HuH-7.5 (cell line): ENCODE results near the gene TGM2.

Experiments
- DNase-seq: peaks from one replicate; pipeline ENCODE4 v3.0.0; 2011; ENCODE audit warnings: low spot score

TGM2 gene

DNA sequence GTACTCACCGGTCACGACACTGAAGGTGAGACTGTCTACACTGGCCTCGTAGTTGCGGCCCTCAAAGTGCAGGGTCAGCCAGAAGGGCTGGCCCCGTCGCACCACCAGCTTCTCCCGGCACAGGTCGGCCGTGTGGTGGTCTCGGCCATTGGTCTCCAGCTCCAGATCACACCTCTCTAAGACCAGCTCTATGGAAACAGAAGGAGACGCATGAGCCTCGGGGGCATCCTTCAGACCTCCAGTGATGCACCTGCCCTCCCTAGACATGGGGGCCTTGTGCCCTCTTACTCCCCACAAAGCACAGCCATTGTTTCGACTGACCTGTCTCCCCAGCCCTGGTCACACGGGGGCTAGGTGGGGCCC, 3.7 kb downstream of the TGM2 start:
- DNase-seq, result no peak

DNA sequence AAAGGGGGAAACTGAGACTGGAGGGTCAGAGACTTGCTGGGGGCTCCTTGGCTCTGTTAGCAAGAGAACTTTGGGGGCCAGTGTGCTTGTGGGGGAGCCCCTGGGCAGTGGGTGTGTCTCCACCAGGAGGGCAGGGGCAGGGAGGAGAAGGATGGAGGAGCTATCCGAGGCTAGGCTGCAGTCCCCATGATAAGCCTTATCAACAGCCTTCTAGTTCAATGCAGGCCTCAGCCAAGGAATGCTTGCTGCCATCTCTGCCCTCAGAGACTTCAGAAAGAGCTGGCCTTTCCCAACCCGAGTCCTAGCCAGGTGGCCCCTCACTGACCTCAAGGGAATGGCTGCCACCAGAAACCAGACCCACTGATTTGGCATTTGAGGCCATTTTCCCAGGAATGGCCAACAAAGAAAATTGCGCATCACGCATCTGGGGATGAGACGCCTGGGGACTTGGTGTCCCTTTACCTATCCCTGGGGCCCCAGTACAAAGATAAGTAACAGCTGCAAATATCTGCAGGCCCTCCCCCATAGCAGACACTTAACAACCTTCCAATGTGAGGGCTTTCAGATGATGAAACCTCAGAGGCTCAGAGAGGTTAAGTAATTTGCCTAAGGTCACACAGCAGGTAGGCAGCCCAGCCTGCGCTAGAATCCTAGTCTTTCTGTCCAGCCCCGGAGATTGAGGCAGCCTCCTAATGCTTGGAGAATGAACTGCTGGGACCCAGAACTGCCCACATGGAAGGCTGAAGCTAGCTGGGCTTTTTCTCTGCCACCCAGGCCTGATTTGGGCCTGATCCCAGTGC, 4.9 kb downstream of the TGM2 start:
- DNase-seq, result no peak

DNA sequence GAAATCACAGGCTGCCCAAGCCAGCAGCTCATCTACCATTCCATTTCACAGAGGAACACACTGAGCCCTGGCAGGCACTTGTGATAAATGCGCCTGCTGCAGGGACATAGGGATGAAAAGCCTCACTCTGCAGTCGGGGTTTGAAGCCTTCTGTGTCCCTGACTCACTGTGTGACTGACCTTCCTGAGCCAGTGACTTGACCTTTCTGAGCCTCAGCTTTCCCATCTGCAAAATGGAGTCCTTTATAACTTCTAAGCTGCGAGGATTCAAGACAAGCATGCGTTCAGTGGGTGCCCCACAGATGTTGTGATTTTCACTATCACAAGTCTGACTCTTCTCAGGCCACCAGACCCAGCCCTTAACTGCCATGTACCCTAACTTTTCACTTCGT, 5.5 kb downstream of the TGM2 start:
- DNase-seq, result no peak

DNA sequence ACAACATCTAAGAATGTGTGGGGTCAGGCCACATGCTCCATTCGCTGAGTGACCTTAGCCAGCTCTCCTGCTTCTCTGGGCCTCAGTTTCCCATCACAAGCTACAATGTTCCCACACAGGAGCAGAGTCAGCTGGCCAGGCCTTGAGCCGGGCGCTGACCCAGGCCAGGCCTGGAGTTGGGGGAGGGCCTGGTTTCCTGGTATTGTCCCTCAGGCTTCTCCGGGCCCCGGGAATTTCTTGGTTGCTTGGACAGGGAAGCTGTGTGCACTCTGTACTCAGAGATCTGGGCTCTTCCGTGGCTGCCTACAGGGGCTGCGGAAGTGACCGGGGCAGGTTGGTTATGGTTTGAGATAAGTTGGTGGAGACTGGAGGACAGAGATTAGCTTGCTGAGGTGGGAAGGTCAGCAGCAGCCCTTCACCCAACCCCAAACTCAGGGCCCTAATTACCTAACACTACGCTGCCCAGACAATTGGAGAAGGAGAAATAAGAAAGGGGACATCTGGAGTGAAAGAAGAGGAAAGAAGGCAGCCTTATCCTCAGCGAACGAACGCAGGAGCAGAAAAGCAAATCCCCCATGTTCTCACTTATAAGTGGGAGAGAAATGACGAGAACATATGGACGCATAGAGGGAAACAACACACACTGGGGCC, 6.2 kb downstream of the TGM2 start:
- no peak for DNase-seq

DNA sequence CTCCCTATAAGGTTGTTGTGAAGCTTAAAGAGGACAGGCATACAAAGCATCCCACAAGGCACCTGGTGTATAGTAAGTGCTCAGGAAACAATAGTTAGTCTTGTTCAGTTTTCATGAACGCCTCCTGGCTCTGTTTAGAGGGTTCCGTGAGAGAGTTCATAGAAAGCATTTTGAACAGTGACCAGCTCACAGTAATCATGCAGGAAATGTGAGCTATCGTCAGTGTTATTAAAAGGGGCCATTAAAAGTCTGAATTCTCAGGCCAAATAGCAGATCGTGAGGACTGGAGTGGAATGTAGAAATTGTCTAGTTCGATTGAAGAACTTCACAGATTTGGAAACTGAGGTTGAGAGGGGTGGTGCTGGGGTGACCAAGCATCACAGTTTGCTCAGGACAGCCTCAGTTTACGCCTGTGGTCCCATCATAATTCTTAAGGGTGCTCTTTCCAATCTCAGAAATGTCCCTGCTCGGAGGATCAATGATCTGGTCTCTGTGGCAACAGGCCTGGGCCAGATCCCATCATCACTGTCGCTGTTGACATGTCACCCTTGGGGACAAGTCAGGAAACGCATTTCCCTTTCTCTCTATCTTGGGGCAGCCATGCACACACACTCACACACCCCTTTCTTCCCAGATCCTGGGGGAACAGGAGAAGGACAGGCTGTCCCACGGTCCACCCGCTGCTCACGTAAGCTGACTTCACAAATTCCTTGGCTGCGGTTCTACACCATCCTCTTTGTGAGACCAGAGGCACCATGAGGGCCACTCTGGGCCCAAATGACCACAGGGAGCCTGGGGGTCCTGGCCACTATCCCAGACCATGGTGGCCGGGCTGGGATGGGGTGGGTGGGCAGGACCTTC, 7.2 kb downstream of the TGM2 start:
- no peak for DNase-seq

DNA sequence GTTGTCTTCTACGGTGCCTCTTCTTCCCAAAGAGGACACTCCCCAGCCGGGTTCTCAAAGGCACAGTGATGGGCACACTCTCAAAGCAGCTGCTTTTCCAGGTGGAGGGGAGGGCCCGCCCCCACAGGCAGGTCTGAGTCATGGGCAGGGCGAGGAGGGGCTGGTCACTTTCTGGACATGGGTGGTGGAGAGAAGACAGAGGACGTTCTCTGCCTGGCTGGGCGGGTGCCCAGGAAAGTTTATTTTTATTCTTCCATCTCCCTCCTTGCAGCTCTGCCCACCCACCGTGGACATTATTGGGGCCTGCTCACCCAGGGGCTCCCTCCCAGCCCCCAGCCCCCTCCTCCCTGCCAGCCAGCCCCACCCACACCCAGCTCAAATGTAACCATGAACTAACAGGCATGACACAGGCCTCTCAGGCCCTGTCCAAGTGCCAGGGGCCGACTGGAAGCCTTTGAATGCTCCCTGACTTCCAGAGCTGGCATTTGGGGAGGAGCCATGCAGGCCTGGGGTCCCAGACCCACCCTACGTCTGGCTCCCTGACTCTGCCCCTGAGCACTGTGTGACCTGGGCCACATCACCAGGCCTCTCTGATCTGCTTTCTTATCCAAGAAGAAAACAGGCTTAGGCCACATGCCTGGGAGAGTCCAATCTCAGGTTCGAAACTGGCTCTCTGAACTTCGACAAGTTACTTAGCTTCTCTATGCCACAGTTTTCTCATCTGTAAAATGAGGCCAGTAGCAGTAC, 8.0 kb downstream of the TGM2 start:
- DNase-seq, result no peak

DNA sequence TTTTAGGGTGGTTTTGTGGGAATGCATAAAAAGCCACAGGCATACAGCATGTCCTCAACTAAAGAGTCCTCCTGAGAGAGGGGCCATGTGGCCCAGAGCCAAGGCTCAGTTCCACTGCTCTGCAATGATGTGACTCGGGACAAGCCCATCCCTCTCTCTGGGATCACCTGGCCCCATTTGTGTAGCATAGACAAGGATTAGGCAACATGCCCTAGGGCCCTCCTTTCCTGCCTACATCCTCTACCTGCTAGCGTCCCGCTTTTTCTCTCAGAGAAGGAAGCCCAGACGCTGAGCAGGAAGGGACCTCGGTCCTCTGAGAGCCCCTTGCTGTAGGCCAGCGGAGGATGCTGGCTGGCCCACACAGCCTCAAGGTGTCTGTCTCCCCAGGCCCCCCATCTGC, 8.8 kb downstream of the TGM2 start:
- DNase-seq, result no peak

DNA sequence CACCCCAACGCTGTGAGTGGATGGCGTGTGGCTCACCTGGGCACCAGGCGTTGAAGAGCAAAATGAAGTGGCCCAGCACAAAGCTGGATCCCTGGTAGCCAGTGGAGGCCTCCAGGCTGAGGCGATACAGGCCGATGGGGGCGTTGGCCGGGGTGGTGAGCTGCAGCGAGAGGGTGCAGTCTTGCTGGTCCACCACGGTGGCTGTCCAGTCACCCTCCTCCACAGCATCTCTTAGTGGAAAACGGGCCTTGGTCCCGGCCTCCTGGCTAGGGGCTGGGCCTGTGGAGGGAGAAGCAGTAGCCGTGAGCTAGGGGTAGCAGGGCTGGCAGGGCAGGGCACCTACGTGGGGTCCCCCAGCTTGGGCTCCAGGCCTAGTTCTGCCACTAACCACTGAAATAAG, 9.3 kb downstream of the TGM2 start:
- no peak for DNase-seq

DNA sequence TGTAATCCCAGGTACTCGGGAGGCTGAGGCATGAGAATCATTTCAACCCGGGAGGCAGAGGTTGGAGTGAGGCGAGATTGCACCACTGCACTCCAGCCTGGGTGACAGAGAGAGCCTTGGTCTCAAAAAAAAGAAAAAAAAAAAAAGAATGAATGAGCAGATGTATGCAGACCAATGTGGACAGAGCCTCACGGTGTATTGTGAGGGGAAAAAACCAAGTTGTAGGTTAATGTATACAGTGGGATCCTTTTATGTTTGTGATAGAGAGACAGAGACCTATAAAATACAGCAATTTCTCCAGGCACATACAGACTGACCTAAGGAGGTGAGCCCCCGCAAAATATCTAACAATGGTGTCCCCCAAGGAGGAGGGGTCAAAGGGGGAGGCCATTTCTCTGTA, 11.7 kb downstream of the TGM2 start:
- no peak for DNase-seq

DNA sequence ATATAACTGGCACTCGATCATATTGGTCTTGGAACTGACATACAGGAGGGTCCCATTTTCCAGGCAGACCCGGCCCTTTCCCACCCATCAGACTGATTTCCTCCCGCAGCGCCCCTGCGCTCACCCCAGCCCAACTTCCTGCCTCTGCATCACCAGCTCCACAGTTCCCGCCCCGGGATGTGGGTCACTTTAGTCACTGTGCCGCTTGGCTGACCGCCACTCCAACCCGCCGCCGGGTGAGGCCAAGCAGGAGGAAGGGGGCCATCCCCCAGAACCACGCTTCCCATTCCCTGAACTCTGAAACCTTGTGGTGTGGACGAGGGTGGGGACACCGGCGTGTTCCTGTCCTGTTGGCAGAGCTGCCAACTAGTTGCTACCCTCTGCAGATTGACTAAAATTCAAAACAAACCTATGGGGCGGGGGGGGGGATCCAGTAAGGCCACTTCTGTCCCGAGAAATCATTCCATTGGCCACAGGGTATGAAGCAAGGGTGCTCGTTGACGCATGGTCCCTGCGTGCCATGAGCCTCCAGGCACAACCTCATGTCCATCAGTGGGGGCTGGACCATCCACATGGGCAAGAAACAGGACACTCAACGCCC, 12.3 kb downstream of the TGM2 start:
- DNase-seq, result no peak

DNA sequence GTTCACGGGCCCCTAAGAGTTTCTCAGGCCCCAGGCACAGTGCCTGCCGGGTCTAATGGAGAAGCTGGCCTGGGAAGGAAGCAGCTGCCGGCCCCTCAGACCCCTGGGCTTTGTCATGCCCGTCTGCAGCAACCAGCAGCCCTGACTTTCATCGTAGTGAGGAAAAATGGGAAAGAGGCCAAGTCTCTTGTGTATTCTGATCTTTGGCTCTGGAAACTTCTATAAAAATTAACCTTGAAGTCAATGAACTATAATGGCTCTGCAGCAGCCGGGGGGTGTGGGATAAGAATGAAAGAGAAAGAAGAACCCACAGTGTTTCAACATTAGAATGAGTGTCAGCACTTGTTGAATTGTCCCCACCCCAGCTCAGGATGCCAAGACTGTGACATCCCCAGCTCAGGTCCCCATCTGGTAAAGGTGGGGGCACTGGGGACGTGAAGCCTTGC, 12.9 kb downstream of the TGM2 start:
- DNase-seq, result no peak

DNA sequence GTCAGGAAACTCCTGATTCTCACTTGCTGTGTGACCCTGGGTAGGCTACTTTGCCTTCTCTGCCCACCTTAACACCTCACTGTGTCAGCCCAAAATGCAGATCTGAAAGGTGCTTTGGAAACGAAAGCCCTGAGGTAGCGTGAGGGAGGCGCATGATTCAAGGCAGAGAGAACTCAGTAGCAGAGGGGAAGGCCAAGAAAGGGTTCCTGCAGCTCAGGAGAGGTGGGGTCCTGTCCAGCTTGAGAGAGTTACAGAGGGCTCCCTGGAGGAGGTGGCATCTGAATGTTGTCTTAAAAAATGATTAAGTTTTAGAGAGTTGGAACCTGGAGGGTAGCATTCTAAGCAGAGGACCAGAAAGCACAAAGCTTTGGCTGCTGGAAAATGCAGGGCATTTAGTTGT, 13.6 kb downstream of the TGM2 start:
- no peak for DNase-seq

DNA sequence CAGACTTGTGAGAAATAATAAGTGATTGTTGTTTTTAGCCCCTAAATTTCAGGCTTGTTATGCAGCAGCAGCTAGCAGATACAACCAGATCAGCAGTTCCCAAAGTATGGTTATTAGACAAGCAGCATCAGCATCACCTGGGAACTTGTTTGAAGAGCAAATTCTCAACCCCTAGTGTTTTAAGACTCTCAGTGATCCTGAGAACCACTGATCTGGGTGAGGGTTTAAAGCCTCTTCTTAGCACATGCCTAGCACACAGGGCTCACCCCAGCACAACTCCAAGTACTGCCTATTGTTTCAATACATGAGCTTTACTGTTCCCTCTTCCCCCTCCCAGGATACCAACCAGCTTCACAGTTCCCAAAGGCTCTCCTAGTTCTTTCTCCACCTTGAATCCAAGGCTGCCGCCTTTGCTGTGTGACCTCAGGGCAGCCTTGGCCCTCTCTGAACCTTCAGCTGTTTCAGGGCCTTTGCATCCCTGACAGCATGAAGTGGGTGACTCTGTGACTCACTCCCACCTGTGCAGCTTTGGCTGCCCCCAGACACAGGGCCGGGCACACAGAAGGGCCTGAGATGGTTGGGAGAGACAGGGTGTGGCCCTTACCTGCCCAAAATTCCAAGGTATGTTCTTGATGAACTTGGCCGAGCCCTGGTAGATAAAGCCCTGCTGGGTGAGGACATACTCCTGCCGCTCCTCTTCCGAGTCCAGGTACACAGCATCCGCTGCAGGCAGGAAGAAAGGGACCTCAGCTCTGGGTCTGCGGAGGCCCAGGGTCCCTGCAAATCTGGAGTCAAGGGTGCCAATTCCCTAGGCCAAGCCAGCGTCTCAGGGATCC, 14.5 kb downstream of the TGM2 start:
- no peak for DNase-seq

DNA sequence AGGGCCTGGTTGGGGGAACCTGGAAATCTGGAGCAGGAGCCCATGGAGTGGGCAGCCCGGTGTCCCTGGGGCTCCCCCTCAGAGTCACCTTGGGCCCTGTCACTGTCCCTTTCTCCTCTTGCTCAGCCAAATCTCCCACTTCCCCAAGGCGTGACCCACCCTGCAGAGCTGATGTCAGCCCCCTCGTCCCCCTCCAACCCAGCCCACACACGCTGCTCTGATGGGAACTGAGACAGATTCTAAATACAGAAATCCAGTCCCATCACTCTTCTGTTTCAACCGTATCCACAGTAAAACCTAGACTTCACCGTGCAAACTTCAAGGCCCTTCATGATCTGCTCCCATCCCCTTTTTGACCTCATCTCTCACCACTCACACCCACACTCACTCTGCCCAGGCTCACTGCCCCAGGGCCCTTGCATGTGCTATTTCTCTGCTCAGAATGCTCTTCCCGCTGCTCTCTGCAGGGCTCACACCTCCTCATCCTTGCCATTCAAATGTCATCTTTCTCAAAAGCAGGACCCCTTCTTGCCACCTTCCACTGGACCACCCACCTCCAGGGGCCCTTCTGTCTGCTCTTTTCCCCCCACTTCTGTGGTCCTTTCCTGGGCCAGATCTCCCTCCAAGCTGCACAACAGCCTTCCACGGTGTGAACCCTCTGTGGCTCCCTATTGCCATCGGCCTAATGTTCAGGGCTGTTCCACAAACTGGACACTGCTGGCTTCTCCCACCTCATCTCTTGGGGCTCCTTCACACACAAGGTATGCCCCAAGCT, 16.6 kb downstream of the TGM2 start:
- DNase-seq, result no peak

DNA sequence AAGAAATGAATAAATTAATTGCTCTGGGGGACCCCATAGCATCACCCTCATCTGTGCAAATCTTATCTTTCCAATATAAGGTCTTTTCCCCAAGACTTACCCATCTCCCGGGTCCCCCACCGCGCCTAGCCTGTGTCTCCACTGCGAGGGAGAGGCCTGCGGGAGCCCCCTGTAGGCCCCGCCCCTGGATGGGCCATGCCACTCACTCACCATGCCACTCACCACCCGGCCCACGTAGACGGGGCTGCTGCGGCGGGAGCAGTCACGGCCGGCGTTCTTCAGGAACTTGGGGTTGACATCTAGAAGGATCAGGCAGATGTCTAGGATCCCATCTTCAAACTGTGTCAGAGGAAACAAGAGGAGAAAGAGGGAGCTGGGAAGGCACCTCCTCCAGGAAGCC, 17.3 kb downstream of the TGM2 start:
- no peak for DNase-seq

DNA sequence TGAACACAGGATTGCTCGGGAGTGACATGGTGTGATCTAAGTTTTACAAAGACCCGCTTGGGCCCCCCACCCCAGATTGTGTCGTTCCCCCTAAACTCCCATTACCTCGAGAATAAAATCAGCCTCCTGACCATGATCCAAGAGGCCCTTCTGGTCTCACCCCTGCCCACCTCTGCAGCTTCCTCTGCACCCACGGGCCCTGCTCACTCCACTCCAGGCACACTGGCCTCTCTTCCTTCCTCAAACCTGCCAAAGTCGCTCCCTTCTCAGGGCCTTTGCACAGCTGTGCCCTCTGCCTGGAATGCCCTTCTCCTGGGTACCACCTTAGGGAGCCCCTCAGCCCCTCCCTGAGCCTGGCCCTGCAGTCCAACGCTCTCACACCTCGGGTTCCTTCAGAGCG, 17.9 kb downstream of the TGM2 start:
- no peak for DNase-seq

DNA sequence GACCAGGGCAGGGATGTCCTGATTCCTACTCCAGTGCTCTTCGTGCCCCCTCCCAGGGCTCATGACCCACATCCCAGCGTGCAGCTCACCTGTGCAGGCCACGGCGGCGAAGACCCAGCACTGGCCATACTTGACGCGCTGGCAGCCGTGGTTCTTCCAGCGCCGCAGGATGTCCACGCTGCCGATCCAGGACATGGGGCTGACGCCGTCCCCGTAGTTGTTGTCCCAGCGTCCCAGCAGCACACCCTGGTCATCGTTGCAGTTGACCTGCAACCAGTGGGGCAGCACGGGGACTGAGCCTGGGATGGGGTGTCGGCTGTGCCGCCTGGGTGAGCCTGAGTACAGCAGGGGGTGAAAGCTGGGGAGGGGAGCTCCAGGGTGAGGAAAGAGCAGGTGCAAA, 18.4 kb downstream of the TGM2 start:
- DNase-seq, result no peak

DNA sequence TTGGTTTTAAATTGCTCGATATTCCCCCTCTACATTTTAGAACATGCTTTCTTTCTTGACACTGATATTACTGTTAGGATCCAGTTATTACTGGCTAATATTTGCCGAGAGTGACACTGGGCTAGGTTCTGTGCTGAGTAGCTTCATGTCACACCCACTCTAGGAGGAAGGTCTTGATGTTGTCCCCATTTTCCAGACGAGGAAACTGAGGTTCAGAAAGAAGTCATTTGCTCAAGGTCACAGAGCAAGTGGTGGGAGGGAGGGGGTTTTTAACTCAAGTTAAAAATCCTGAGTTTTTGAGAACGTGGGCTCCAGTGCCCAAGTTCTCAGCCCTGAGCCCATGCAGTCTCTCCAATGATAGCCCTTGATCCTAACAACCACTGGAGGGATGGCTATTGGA, 18.9 kb downstream of the TGM2 start:
- no peak for DNase-seq

DNA sequence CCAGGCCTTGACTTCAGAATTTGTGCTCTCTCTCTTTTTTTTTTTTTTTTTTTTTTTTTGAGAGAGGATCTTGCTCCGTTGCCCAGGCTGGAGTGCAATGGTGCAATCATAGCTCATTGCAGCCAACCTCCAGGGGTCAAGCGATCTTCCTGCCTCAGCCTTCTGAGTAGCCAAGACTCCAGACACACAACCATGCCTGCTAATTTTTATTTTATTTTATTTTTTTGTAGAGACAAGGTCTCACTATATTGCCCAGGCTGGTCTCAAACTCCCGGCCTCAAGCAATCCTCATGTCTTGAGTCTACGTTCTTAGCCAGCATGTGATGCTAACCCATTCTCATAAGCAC, 19.4 kb downstream of the TGM2 start:
- no peak for DNase-seq

DNA sequence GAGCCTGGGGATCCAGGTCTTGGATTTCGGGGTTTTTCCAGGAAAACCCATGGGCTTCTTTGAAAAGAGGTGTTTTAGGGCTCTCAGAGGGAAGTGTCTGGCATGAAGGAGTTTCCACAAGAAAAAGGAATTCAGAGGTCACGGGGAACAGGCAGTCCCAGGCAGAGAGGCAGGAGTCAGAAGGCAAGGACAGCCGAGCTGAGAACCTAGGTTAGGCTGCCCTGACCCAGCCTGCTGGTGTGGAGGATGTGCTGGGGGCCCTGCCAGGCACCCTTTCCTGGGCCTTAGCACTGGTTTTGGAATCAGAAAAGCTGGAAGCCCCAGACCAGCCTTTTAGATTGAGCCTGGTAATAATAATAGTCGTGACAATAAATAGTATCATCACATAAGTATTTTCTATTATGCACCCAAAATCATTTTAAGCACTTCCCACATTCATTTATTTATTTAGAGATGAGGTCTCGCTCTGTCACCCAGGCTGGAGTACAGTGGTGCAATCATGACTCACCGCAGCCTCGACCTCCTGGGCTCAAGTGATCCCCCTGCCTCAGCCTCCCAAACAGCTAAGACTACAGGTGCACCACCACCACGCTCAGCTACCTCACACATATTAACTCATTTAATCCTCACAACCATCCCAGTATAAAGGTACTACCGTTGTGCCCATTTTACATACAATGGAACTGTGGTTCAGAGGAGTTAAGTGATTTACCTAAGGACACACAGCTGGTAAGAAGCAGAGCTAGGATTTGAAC, 19.9 kb downstream of the TGM2 start:
- DNase-seq, result no peak
